Measurements from ENCODE around the gene DPP6. TPM values are rescaled to one million over a fixed set of nuclear protein-coding genes. Genes with fewer than 3 reads are reported as not detected.

The DPP6 gene
- total and polyA plus RNA-seq, 9 of the 15 experiments (the other 6 are each of a cell fraction or from before 2014, with no cell fraction given), result not detected

DNA sequence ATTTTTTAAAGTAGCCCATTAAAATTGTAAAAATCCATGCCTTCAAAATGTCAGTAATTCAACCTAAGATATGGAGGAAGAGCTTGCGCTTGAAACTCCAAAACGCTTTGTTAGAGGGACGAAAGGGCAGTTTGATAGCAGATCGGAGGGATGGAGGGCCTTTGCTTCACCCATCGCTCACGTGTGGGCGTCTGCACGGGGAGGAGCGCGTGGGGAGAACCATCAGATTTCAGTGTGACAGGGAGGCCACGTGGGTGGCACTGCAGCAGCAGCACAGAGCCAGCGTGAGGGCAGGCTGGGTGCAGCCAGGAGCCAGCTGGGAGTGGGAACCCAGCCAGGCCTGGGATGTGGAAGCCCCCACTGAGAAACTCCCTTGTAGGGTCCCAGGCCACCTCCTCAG, 625.3 kb downstream of the DPP6 start (continued):
- TF ChIP-seq RBM14 (IDR thresholded peaks at IDR 0.05; ENCODE audit: borderline replicate concordance, insufficient read depth, low read depth, low read length) (no peak), EGR1 (conservative IDR thresholded peaks at IDR 0.05) (peak; percentile 92), NR1H2 (CRISPR knock-in tag; IDR thresholded peaks at IDR 0.05) (no peak), ZNF780A (CRISPR knock-in tag; IDR thresholded peaks at IDR 0.05) (no peak), KAT7 (CRISPR knock-in tag; IDR thresholded peaks at IDR 0.05; ENCODE audit: borderline replicate concordance) (no peak), HDAC8 (tag; IDR thresholded peaks at IDR 0.05) (no peak), FOXJ2 (tag; IDR thresholded peaks at IDR 0.05) (no peak), SIX5 (IDR thresholded peaks at IDR 0.05; ENCODE audit: borderline replicate concordance in 1 of 2, insufficient read depth in 1 of 2, low read depth in 1 of 2, low read length in 2 of 2) (no peak), PCBP1 (IDR thresholded peaks at IDR 0.05; ENCODE audit: low read depth, low read length, poor library complexity, severe bottlenecking) (no peak), BMI1 (IDR thresholded peaks at IDR 0.05; ENCODE audit: low read length) (no peak), ETV6 (IDR thresholded peaks at IDR 0.05; ENCODE audit: borderline replicate concordance in 1 of 2, low read depth in 2 of 2, low read length in 1 of 2) (no peak), ETV6 (CRISPR knock-in tag; IDR thresholded peaks at IDR 0.05; ENCODE audit: borderline replicate concordance) (no peak), SMAD2 (IDR thresholded peaks at IDR 0.05; ENCODE audit: low read depth, low read length) (no peak), GABPA (tag; conservative IDR thresholded peaks at IDR 0.05; ENCODE audit: low read depth) (no peak), ZNF143 (CRISPR knock-in tag; IDR thresholded peaks at IDR 0.05) (no peak), ZNF512 (tag; IDR thresholded peaks at IDR 0.05) (no peak), MCM3 (IDR thresholded peaks at IDR 0.05) (no peak), NFYB (IDR thresholded peaks at IDR 0.05; ENCODE audit: extremely low read depth, insufficient read length) (no peak), ZNF740 (CRISPR knock-in tag; IDR thresholded peaks at IDR 0.05) (no peak), ZNF740 (tag; IDR thresholded peaks at IDR 0.05) (peak in 1 of 2 experiments; percentile 27; a peak in 1 of 4 replicates), MBD2 (IDR thresholded peaks at IDR 0.05; ENCODE audit: borderline replicate concordance, low read depth) (no peak), LARP7 (IDR thresholded peaks at IDR 0.05) (no peak), CEBPG (CRISPR knock-in tag; IDR thresholded peaks at IDR 0.05) (no peak), CEBPG (tag; conservative IDR thresholded peaks at IDR 0.05 in 1 of 2, IDR thresholded peaks at IDR 0.05 in 1 of 2) (no peak)
- TF ChIP-seq, protein P1, sequence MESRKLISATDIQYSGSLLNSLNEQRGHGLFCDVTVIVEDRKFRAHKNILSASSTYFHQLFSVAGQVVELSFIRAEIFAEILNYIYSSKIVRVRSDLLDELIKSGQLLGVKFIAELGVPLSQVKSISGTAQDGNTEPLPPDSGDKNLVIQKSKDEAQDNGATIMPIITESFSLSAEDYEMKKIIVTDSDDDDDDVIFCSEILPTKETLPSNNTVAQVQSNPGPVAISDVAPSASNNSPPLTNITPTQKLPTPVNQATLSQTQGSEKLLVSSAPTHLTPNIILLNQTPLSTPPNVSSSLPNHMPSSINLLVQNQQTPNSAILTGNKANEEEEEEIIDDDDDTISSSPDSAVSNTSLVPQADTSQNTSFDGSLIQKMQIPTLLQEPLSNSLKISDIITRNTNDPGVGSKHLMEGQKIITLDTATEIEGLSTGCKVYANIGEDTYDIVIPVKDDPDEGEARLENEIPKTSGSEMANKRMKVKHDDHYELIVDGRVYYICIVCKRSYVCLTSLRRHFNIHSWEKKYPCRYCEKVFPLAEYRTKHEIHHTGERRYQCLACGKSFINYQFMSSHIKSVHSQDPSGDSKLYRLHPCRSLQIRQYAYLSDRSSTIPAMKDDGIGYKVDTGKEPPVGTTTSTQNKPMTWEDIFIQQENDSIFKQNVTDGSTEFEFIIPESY (CRISPR knock-in tag; IDR thresholded peaks at IDR 0.05), result no peak
- TF ChIP-seq, protein P2, sequence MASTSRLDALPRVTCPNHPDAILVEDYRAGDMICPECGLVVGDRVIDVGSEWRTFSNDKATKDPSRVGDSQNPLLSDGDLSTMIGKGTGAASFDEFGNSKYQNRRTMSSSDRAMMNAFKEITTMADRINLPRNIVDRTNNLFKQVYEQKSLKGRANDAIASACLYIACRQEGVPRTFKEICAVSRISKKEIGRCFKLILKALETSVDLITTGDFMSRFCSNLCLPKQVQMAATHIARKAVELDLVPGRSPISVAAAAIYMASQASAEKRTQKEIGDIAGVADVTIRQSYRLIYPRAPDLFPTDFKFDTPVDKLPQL (IDR thresholded peaks at IDR 0.05; ENCODE audit: extremely low read depth, insufficient read length), result no peak
